Erythroblast (primary cell): ENCODE measurements around the gene ZNF467.

Experiments used
- GATA1 ChIP-seq: IDR thresholded peaks from 2 replicates; pipeline ENCODE4 v1.6.1; 2011; ENCODE audit warnings: low read depth, mild to moderate bottlenecking, control low read depth, low read length, moderate library complexity
- POLR2A ChIP-seq: IDR thresholded peaks from 2 replicates; pipeline ENCODE4 v1.6.1; 2011; ENCODE audit warnings: mild to moderate bottlenecking, low read length

- TF ChIP-seq POLR2A, result no peak
- no peak for TF ChIP-seq GATA1
Observed at GRCh38 chr7:149796287-149796860, 23.0 kb upstream of the ZNF467 start.
